Measurements from ENCODE around the gene VGF.

DNA sequence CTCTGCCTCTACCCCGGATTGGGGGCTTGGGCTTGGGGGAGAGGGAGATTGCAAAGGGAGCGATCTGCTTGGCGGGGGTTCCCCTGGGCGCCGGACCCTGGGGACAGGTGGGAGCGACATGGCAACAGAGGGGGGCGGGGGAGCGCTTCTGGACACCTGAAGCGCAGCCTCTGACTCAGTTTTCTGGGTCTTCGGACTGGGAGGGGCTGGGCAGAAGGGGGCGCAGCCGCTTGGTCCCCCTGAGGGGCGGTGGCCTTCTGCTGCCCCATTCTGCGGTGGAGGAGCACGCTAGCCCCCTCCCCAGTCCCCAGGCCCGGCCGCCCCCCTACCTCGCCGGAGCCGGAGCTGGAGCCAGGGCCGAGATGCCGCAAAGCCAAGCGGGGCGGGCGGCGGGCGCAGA lies 14.3 kb upstream of the VGF start:
- TF ChIP-seq, protein P1, sequence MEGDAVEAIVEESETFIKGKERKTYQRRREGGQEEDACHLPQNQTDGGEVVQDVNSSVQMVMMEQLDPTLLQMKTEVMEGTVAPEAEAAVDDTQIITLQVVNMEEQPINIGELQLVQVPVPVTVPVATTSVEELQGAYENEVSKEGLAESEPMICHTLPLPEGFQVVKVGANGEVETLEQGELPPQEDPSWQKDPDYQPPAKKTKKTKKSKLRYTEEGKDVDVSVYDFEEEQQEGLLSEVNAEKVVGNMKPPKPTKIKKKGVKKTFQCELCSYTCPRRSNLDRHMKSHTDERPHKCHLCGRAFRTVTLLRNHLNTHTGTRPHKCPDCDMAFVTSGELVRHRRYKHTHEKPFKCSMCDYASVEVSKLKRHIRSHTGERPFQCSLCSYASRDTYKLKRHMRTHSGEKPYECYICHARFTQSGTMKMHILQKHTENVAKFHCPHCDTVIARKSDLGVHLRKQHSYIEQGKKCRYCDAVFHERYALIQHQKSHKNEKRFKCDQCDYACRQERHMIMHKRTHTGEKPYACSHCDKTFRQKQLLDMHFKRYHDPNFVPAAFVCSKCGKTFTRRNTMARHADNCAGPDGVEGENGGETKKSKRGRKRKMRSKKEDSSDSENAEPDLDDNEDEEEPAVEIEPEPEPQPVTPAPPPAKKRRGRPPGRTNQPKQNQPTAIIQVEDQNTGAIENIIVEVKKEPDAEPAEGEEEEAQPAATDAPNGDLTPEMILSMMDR (IDR thresholded peaks at IDR 0.05 in 4 of 5, conservative IDR thresholded peaks at IDR 0.05 in 1 of 5): no peak
- no peak for TF ChIP-seq POLR2A (IDR thresholded peaks at IDR 0.05)

All from gastrocnemius medialis (tissue), 4 donors.